ENCODE measurements around the gene CTNNBIP1. TPM values are rescaled to one million over a fixed set of nuclear protein-coding genes. Genes with fewer than 3 reads are reported as not detected.

CTNNBIP1 gene
- total RNA-seq, 1 donor from 2014 or later: 44.7 TPM

- Histone ChIP-seq H3K4me1 (peaks cover 58% of the 10 kb centered on the region), H3K36me3 (no peaks in the 10 kb centered on the region), H3K27ac (no peak overlapping the region), H3K9me3 (no peaks in the 10 kb centered on the region), H3K4me3 (no peak overlapping the region), H3K27me3 (no peaks in the 10 kb centered on the region)
- DNase-seq (ENCODE audit: extremely low spot score in 2 of 2): no peak
- TF ChIP-seq, protein P1, sequence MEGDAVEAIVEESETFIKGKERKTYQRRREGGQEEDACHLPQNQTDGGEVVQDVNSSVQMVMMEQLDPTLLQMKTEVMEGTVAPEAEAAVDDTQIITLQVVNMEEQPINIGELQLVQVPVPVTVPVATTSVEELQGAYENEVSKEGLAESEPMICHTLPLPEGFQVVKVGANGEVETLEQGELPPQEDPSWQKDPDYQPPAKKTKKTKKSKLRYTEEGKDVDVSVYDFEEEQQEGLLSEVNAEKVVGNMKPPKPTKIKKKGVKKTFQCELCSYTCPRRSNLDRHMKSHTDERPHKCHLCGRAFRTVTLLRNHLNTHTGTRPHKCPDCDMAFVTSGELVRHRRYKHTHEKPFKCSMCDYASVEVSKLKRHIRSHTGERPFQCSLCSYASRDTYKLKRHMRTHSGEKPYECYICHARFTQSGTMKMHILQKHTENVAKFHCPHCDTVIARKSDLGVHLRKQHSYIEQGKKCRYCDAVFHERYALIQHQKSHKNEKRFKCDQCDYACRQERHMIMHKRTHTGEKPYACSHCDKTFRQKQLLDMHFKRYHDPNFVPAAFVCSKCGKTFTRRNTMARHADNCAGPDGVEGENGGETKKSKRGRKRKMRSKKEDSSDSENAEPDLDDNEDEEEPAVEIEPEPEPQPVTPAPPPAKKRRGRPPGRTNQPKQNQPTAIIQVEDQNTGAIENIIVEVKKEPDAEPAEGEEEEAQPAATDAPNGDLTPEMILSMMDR (IDR thresholded peaks at IDR 0.05): no peak
- TF ChIP-seq POLR2AphosphoS5 (IDR thresholded peaks at IDR 0.05; ENCODE audit: insufficient read depth in 1 of 2, low read depth in 1 of 2): no peak
- TF ChIP-seq POLR2A (IDR thresholded peaks at IDR 0.05): no peak
- intact Hi-C loops (cut with DNase I): no loop called here
Measured at GRCh38 chr1:9904596-9904995, 5.5 kb downstream of the CTNNBIP1 start.

- Histone ChIP-seq H3K27ac (no peak overlapping the region), H3K27me3 (no peaks in the 10 kb centered on the region), H3K36me3 (no peaks in the 10 kb centered on the region), H3K9me3 (no peaks in the 10 kb centered on the region), H3K4me3 (no peak overlapping the region), H3K4me1 (peaks cover 52% of the 10 kb centered on the region)
- no peak for TF ChIP-seq POLR2AphosphoS5 (IDR thresholded peaks at IDR 0.05; ENCODE audit: insufficient read depth in 1 of 2, low read depth in 1 of 2)
- TF ChIP-seq POLR2A (IDR thresholded peaks at IDR 0.05): no peak
- TF ChIP-seq, protein P1 (IDR thresholded peaks at IDR 0.05): no peak
- intact Hi-C loops (cut with DNase I): no loop called here
- DNase-seq (ENCODE audit: extremely low spot score in 2 of 2): no peak
Measured at GRCh38 chr1:9903801-9904527, 6.1 kb downstream of the CTNNBIP1 start.

- Histone ChIP-seq H3K4me3 (no peak overlapping the region), H3K4me1 (peaks cover 33% of the 10 kb centered on the region), H3K27me3 (no peaks in the 10 kb centered on the region), H3K27ac (no peak overlapping the region), H3K9me3 (no peaks in the 10 kb centered on the region), H3K36me3 (no peaks in the 10 kb centered on the region)
- DNase-seq (ENCODE audit: extremely low spot score in 2 of 2): no peak
- TF ChIP-seq POLR2AphosphoS5 (IDR thresholded peaks at IDR 0.05; ENCODE audit: insufficient read depth in 1 of 2, low read depth in 1 of 2): no peak
- TF ChIP-seq POLR2A (IDR thresholded peaks at IDR 0.05): no peak
- TF ChIP-seq, protein P1 (IDR thresholded peaks at IDR 0.05): no peak
- intact Hi-C loops (cut with DNase I): no loop called here
Measured at GRCh38 chr1:9902060-9902452, 8.0 kb downstream of the CTNNBIP1 start.

GRCh38 chr1:9901148-9902059 is 8.7 kb downstream of the CTNNBIP1 start:
- no peak overlapping the region for H3K27ac ChIP-seq
- no peaks in the 10 kb centered on the region for H3K9me3 ChIP-seq
- no peaks in the 10 kb centered on the region for H3K27me3 ChIP-seq
- no peaks in the 10 kb centered on the region for H3K36me3 ChIP-seq
- intact Hi-C loops (cut with DNase I): no loop called here
- TF ChIP-seq POLR2AphosphoS5 (IDR thresholded peaks at IDR 0.05; ENCODE audit: insufficient read depth in 1 of 2, low read depth in 1 of 2) (no peak), POLR2A (IDR thresholded peaks at IDR 0.05) (no peak)
- TF ChIP-seq, protein P1 (IDR thresholded peaks at IDR 0.05): no peak
- no peak overlapping the region for H3K4me3 ChIP-seq
- peaks cover 27% of the 10 kb centered on the region for H3K4me1 ChIP-seq
- DNase-seq (ENCODE audit: extremely low spot score in 2 of 2): no peak
